NCI-H2196 treated with DMSO at 0.1 percent for 48 hours (cell line): ENCODE data around the gene INSYN1.
"Not testable (repeated sequence)": the region's sequence is repeated elsewhere in the genome, so short reads cannot be mapped to it uniquely, and the experiment has no call there.

Experiments used
- DNase-seq: peaks from one replicate; lab custom pipeline; 2025; ENCODE audit not compliant: unreplicated experiment; lab: John Stamatoyannopoulos, UW

Gene INSYN1

DNA sequence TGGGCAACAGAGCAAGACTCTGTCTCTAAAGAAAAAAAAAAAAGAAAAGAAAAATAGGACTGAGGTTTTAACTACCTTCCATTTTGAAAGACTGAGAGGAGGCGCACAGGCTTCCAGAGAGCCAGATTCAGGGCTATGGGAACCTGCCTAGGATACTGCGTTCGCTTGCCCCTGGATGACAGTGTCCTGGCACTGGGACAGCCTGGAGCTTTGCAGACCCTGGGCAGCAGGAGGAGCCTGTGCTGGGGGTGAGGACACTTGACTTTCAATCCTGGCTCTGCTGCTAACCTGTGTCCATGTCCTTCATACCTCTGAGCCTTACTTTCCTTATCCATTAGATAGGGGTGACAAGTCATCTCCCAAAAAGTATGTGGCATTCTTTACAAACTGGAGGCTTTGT is 37.7 kb downstream of the INSYN1 start:
- DNase-seq: no peak

GRCh38 chr15:73714695-73715301 is 38.4 kb downstream of the INSYN1 start:
- no peak for DNase-seq

DNA sequence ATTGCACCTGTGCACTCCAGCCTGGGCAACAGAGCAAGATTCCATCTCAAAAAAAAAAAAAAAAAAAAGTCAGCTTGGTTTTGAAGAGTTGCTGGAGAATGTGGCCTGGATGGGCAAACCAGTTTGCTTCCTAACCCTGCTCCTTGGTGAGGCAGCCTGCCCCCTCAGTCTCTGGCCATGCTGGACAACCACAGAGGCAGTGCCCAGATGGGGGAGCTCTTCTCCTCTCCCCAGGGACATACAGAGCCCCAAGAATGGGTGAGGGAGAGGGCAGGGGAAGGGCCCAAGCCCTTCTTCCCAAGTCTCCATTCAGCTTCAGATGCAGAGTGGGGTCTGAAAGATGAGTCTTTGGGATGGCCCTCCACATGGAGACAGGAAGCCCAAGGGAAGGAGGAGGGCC is 41.0 kb downstream of the INSYN1 start:
- DNase-seq: no peak

- DNase-seq: no peak
These were observed 41.6 kb downstream of the INSYN1 start for GRCh38 chr15:73711526-73711925.

- no peak for DNase-seq
These were observed 42.8 kb downstream of the INSYN1 start for GRCh38 chr15:73710321-73710720.

DNA sequence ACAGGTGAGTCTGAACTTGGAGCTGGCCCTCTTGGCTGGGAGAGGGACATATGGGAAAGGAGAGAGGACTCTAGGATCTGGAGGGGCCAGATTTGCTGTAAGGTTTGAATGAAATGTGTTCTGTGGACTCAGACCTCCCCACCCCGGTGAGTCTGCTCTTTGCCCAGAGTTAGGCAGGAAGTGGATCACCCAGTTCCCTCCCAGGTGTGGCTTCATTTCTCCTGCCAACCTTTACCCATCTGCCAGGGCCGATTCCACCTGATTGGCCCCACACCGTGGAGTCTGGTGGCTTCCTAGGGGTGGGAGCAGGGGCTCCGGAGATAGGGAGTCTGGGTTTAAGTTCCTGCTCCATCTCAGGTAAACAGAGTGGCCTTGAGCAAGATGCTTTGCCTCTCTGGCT is 43.5 kb downstream of the INSYN1 start:
- no peak for DNase-seq

GRCh38 chr15:73709241-73709640 is 43.9 kb downstream of the INSYN1 start:
- DNase-seq: no peak

DNA sequence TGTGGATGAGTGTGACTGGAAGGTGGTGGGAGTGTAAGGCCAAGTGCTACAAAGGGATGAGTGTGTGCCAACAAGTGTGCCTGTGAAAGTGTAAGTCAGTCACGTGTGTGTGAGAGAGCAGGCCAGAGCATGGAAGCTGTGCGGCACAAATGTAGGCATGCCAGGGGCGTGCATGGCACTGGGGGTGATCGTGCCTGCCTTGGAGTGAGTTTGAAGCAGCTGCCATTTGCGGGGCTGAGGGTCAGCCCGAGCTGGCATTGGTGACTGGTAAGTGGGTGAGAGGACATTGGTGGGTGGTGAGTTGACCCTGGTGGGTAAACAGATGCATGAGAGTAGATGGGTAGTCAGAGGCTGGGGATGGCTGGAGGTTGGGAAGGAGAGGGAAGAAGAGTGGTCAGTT is 44.5 kb downstream of the INSYN1 start:
- no peak for DNase-seq

GRCh38 chr15:73704869-73705645 is 48.1 kb downstream of the INSYN1 start:
- DNase-seq: no peak

DNA sequence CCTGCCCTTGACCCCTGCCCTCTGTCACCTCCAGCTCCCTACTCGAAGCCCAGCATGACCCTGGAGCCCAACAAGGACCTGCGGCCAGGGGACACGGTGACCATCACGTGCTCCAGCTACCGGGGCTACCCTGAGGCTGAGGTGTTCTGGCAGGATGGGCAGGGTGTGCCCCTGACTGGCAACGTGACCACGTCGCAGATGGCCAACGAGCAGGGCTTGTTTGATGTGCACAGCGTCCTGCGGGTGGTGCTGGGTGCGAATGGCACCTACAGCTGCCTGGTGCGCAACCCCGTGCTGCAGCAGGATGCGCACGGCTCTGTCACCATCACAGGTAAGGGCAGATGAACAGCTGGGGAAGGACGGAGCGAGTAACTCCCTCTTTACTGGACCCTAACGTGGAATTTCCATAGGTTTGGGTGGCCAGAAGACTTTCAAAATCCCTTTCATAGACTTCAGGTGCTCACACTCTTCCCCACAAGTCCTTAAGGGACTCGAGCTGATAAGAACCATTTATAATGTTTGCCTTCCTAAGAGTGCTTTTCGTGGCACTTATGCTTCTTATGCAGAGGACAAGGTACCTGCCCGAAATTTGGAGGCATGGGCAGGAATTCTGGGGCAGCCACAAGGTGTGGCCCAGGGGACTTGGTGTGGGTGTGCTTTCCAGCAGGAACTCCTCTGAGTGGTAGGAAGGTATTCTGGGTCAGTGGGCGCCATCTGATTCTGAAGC is 48.8 kb downstream of the INSYN1 start:
- not testable (repeated sequence) for DNase-seq

GRCh38 chr15:73703601-73704000 is 49.5 kb downstream of the INSYN1 start:
- not testable (repeated sequence) for DNase-seq

DNA sequence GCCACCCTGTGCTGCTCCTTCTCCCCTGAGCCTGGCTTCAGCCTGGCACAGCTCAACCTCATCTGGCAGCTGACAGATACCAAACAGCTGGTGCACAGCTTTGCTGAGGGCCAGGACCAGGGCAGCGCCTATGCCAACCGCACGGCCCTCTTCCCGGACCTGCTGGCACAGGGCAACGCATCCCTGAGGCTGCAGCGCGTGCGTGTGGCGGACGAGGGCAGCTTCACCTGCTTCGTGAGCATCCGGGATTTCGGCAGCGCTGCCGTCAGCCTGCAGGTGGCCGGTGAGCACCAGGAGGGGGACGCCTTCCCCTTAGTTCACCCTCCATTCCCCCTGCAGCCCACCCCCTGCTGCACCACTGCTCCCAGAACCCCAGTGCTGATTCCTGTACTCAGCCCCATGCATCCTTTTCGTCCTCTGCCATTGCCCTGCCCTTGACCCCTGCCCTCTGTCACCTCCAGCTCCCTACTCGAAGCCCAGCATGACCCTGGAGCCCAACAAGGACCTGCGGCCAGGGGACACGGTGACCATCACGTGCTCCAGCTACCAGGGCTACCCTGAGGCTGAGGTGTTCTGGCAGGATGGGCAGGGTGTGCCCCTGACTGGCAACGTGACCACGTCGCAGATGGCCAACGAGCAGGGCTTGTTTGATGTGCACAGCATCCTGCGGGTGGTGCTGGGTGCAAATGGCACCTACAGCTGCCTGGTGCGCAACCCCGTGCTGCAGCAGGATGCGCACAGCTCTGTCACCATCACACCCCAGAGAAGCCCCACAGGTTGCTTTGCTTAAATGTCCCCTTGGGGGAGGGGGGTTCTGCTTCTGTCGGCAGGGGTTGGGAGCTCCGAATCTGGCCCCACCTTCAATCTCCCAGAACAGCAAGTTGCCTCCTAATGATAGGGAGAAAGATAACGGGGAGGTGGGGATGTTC is 50.6 kb downstream of the INSYN1 start:
- DNase-seq: not testable (repeated sequence)

GRCh38 chr15:73700041-73700842 is 52.9 kb downstream of the INSYN1 start:
- DNase-seq: no peak

DNA sequence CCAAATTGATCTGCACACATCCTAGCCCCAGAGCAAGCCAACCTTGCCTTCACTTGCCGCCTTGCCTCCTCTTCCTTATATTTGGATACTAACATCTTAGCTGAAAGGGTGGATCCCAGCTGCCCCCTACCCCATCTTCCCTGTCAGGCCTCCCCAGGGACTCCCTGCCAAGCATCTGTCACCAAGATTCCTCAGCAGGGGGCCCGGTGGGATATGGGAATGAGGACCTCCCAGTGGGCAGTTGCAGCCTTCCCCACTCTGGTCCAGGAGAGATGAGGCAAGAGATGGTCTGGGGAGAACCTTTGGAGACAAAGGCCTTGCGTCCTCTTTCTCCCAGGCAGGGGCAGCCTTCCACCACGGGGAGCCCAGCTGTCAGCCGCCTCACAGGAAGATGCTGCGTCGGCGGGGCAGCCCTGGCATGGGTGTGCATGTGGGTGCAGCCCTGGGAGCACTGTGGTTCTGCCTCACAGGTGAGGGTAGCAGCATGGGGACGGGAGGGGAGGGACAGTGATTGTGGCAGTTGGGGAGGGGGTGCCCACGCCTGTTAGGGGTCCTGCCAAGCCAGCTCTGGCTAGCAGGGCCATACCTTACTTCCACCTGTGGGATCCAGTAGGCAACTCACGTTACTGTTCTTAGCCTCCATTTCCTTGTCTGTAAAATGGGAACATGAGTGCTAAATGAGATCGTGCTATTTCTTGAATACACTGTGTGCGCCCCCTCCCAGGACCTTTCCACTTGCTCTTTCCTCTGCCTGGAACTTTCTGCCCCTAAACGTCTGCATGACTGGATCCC is 53.7 kb downstream of the INSYN1 start:
- DNase-seq: no peak

- DNase-seq: peak; percentile 79
These were observed 56.1 kb downstream of the INSYN1 start for GRCh38 chr15:73697033-73697467.

DNA sequence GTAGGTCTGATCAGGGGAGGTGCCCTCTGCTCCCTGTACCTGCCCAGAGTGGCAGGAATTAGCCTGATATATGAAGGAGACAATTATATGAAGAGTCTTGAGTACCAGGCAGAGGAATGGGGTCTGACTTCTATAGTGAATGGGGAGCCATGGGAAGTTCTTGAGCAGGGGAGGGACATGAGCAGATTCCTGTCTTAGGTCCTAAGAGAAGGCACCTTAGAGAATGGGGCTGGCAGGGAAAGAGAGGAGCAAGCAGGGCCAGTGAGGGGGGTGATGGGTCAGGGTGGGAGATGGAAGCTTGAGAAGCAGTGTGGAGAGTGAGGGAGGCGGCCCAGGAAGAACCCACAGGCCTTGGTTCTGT is 56.5 kb downstream of the INSYN1 start:
- DNase-seq: no peak

- no peak for DNase-seq
These were observed 57.1 kb downstream of the INSYN1 start for GRCh38 chr15:73695773-73696640.

GRCh38 chr15:73694419-73694818 is 58.7 kb downstream of the INSYN1 start:
- no peak for DNase-seq
